HG03521 (cell line): Measurements from ENCODE around the gene TMEM238.

Experiments
- ATAC-seq: cut with Tn5 transposase; IDR thresholded peaks from one replicate; pipeline ENCODE4 v1.9.1; 2021; ENCODE audit warnings: mild to moderate bottlenecking, moderate library complexity; ENCODE audit not compliant: unreplicated experiment

The TMEM238 gene

GRCh38 chr19:55360902-55361301 lies 23.2 kb downstream of the TMEM238 start:
- no peak for ATAC-seq

DNA sequence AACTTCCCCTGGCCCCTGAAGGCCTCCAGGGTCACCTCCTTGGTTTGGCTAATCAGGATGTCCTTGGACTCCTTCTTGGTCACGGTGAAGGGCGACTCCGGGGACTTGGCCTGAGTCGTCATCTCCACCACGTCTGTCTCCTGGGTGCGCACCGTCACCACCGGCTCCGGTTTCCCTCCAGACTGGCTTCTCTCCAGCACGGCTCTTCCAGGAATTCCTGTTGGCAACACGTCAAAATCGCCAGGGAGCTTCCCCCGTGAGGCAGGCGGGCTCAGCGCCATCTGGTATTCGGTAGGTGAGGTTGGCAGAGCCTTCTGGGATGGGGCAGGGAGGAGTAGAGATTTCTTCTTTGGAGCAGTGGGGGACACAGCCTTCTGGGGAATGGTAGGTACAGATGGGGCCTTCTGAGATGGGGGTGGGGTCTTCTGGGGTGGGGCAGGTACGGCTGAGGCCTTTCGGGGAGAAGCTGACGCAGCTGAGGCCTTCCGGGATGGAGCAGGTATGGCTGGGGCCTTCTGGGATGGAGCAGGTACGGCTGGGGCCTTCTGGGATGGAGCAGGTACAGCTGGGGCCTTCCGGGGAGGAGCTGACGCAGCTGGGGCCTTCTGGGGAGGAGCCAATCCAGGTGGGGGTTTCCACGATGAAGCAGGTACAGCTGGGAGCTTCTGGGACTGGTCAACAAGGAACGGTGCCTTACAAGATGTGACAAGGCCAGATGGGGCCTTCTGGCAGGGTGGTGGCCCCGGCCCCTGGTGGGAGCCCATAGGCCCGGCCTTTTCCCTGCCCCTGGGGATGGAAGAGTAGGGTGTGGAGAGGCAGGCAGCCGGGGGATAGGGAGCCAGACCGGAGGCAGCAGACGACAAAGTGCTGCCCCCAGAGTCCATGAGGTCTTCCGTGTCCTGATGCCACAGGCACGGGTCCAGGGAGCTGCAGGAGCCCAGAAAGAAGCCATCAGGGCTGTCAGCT lies 24.9 kb downstream of the TMEM238 start:
- ATAC-seq: no peak

DNA sequence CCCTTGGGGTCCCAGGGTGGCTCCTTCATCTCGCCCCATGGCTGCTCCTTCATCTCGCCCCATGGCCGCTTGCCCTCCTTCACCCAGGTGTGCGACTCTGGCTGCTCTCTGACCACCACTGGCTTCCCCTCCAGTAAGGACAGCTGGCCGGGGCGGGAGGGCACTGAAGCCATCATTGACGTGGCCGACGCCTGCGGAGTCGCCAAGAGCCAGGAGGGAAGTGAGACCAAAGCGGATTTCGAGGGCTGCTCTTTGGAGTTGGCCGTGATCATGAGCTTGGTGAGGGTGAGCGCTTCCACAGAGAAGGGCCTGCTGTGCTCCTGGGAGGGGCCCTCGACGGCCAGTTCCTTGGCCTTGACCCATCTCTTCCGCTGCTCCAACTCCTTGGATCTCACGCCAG lies 25.6 kb downstream of the TMEM238 start:
- no peak for ATAC-seq

DNA sequence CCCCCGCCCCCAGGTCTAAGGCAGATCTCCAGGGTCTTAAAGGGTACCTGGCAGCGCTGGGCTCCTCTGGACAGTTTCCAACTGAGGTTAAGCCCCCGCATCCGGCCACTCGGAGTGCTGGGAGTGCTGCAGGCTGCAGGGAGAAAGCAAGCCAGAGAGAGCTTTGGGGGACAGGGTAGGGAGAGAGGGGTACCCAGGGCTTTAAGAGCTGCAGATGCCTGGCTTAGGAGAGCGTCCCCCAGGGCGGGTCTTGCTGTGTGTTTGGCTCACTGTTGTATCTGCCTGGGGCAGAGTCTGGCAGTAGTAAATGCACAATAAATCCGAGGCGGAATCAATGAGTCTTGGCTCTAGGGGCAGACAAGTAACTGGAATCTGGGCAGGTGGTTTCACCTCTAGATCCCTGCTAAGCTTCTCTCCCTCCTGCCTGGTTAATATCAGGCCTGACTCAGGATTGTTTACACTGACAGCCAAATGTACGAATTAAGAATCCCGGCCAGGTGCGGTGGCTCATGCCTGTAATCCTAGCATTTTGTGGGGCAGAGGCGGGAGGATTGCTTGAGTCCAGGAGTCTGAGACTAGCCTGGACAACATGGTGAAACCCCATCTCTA lies 28.8 kb downstream of the TMEM238 start:
- no peak for ATAC-seq

- ATAC-seq: no peak
These were observed 29.3 kb downstream of the TMEM238 start, which contains the start of gene COX6B2 for GRCh38 chr19:55354698-55355212. Gene COX6B2 (minus strand): TSS chr19:55354719. CDS start chr19:55354521, 198 bp downstream.

DNA sequence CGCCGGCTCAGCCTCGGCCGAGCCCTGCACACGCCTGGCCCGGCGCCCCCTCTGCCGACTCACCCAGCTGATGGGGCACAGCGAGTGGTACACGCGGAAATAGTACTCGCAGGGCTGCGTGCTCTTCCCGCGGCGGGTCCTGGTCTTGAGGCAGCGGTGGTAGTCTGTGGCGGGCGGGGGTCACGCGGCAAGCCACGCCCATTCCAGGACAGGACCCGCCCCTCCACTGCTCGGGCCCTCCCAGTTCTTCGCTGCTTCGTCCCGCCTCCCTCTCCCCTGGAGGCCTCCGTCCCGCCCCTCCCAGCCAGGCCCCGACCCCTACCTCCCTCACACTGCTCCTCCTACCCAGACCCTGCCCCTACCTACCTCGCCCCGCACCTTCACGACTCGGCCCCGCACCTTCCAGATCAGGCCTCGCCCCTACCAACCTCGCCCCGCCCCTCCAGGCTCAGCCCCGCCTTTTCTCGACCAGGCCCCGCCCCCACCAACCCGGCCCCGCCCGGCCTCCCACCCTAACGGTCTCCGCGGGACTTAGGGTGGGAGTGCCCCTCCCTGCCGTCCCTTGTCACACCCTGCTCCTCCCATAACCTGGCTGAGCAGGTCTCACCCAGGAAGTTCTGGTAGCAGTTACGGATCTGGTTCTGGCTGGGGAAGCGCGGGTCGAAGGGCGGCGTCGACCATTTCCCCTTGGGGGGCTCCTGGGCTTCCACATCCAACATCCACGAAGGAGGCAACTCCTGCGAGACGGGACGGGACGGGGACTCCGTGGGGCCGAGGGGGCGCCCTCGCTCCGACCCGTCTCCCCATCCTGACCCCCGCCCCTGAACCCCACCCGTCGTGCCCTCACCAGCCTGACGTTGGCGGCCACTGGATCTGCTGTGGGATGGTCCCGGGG lies 30.0 kb downstream of the TMEM238 start:
- no peak for ATAC-seq

DNA sequence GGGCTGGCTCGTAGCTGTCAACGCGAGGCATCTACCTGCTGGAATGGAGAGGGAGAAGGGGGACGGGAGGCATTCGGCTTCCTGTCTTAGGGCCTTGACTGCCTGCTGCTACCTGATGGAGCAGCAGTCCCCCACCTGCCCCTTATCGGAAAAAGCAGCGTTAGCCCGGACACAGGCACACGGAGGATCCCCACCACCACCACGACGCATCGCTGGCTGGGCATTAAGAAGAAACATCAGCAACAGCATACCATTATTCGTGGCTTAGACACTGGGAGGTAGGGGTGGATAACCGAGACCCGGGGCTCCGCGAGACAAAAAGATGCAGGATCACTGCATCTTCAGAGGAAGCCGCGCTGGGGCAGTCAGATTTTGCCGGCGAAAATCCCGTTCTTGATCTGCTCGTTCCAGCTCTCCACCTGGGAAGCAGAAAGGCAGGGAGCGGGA lies 30.7 kb downstream of the TMEM238 start:
- ATAC-seq: no peak

GRCh38 chr19:55352549-55353145 lies 31.4 kb downstream of the TMEM238 start:
- ATAC-seq: no peak

GRCh38 chr19:55352040-55352439 lies 32.1 kb downstream of the TMEM238 start:
- ATAC-seq: no peak

GRCh38 chr19:55350620-55351315 lies 33.3 kb downstream of the TMEM238 start:
- ATAC-seq: no peak

GRCh38 chr19:55348317-55349034 lies 35.6 kb downstream of the TMEM238 start:
- no peak for ATAC-seq

DNA sequence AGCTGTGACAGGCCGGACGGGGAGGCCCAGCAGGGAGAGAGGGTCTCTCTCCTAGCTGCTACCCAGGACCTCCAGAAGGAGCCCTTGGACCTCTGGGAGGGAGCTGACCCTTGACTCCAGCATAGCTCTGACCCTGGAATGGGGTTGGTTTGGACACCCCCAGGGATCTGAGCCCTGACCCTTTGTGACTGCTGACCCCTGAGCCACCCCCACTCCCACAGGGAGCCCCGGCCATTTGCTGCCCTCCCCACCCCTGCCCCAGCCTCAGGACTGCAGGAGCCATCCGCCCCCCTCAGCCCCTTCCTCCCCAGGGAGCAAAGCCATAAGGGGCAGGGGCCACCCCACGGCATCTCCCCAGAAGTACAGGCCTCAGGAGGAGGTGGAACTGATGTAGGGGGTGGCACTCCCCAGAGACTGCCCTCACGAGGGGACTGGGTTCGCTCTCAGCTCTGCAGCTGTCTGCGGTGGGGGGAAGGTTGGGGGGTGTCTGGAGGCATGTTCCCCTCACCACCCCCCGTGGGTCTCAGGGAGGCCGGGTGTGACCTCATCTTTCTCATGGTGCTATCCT lies 36.6 kb downstream of the TMEM238 start:
- ATAC-seq: no peak

- ATAC-seq: no peak
These were observed 37.2 kb downstream of the TMEM238 start for GRCh38 chr19:55346725-55347441.

GRCh38 chr19:55345818-55346724 lies 38.0 kb downstream of the TMEM238 start:
- no peak for ATAC-seq

DNA sequence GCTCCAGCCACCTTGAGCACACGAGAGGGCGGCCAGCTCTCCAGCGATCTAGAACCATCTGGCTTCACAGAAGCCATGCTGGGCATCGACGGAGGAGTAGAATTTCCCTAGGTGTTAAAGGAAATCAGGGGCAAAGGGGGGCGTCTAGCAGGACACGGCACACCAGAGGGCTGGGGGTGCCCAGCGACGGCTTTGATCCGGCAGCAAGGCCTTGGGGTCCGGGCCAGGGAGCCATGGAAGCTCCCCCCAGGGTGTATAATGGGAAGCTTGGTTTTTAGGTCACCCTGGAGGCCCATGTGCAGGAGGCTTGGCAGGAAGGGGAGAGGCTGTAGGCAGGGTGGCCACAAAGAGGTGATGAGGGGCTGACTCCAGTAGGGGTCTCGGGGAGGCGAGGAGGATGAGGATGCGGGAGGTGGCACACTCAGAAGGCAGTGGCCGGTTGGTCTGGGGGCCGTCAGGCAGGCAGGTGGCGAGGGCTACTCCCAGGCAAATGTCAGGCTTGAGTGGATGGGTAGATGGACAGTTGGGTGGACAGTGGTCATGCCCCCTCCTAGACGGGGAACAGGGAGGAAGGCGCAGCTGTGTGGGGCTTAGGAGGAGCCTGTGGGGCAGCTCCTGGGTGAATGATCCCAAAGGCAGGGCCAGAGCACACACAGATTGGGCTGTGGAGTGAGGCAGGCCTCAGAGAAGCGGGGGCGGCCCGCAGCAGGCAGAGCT lies 38.8 kb downstream of the TMEM238 start:
- no peak for ATAC-seq

GRCh38 chr19:55344444-55344843 lies 39.6 kb downstream of the TMEM238 start:
- ATAC-seq: no peak
